Hepatocyte (in vitro differentiated cells): ENCODE measurements around the gene INPP5D. TPM values are rescaled to one million over a fixed set of nuclear protein-coding genes. Genes with fewer than 3 reads are reported as not detected.

Source experiments
- DNase-seq: peaks from one replicate; pipeline ENCODE4 v3.0.0-alpha.2; 2016; ENCODE audit warnings: low spot score
- H2AFZ ChIP-seq: fragments of 200-600 bp; sonication (generic); 2 replicates; pipeline ENCODE4 v1.6.0; 2016; ENCODE audit warnings: antibody characterized with exemption, mild to moderate bottlenecking
- H3K27ac ChIP-seq: fragments of 200-600 bp; sonication (generic); 2 replicates; pipeline ENCODE4 v1.5.1; 2016; ENCODE audit warnings: mild to moderate bottlenecking
- H3K27me3 ChIP-seq: fragments of 200-600 bp; sonication (generic); 2 replicates; pipeline ENCODE4 v1.6.1; 2016
- H3K36me3 ChIP-seq: fragments of 200-600 bp; sonication (generic); replicated peaks from 2 replicates; pipeline ENCODE4 v1.5.1; 2016; ENCODE audit warnings: low read depth; ENCODE audit not compliant: insufficient read depth
- H3K4me1 ChIP-seq: fragments of 200-600 bp; sonication (generic); 2 replicates; pipeline ENCODE4 v1.5.1; 2016; ENCODE audit warnings: mild to moderate bottlenecking, moderate library complexity; ENCODE audit not compliant: insufficient read depth
- H3K4me2 ChIP-seq: fragments of 200-600 bp; sonication (generic); 2 replicates; pipeline ENCODE4 v1.6.0; 2016
- H3K4me3 ChIP-seq: fragments of 200-600 bp; sonication (generic); 2 replicates; pipeline ENCODE4 v1.5.1; 2016; ENCODE audit warnings: mild to moderate bottlenecking
- H3K79me2 ChIP-seq: fragments of 200-600 bp; sonication (generic); 2 replicates; pipeline ENCODE4 v1.6.0; 2017; ENCODE audit warnings: mild to moderate bottlenecking
- H3K9me2 ChIP-seq: fragments of 200-600 bp; sonication (generic); replicated peaks from 2 replicates; pipeline ENCODE4 v1.6.0; 2017; ENCODE audit warnings: mild to moderate bottlenecking; ENCODE audit not compliant: insufficient read depth
- H3K9me3 ChIP-seq: fragments of 200-600 bp; sonication (generic); 2 replicates; pipeline ENCODE4 v1.5.1; 2016; ENCODE audit warnings: low read depth, mild to moderate bottlenecking
- H4K20me1 ChIP-seq: fragments of 200-600 bp; sonication (generic); 2 replicates; pipeline ENCODE4 v1.6.0; 2016; ENCODE audit warnings: mild to moderate bottlenecking; ENCODE audit not compliant: insufficient read depth, poor library complexity, severe bottlenecking
- EZH2 ChIP-seq: fragments of 200-600 bp; sonication (generic); IDR thresholded peaks from 2 replicates; pipeline ENCODE4 v1.6.1; 2016; ENCODE audit warnings: antibody characterized with exemption, mild to moderate bottlenecking, borderline replicate concordance
- EZH2phosphoT487 ChIP-seq: fragments of 200-600 bp; sonication (generic); IDR thresholded peaks from one replicate; pipeline ENCODE4 v1.6.1; 2018; ENCODE audit warnings: antibody characterized with exemption, mild to moderate bottlenecking, low read depth, moderate library complexity; ENCODE audit not compliant: unreplicated experiment, severe bottlenecking
- WGBS: methylation state at CpG from one replicate; pipeline ENCODE4 v1.1.6; 2016; ENCODE audit warnings: low lambda C conversion rate; ENCODE audit errors: missing lambda C conversion rate; 5-methylcytosine and 5-hydroxymethylcytosine counted together
- polyA plus RNA-seq: library from polyadenylated mRNA; unstranded; fragments of >200 nt; fragmentation: Nextera tagmentation; extraction: Ambion mirVana; gene quantifications from 2 replicates; pipeline ENCODE4 v1.2.1, GENCODE V29; 2016
- total RNA-seq: library from RNA; depleted of rRNA; stranded (reverse); fragments of >200 nt; gene quantifications from 2 replicates; pipeline ENCODE4 v1.2.3, GENCODE V29; 2014
- TF ChIP-seq, protein P1 (sequence below): fragments of 200-600 bp; sonication (generic); IDR thresholded peaks from 2 replicates; pipeline ENCODE4 v1.5.1; 2016; ENCODE audit warnings: antibody characterized with exemption, mild to moderate bottlenecking; ENCODE audit not compliant: poor library complexity

The INPP5D gene
- total and polyA plus RNA-seq, 2 experiments from 2014 or later, result 3.3 to 5.2 TPM

DNA sequence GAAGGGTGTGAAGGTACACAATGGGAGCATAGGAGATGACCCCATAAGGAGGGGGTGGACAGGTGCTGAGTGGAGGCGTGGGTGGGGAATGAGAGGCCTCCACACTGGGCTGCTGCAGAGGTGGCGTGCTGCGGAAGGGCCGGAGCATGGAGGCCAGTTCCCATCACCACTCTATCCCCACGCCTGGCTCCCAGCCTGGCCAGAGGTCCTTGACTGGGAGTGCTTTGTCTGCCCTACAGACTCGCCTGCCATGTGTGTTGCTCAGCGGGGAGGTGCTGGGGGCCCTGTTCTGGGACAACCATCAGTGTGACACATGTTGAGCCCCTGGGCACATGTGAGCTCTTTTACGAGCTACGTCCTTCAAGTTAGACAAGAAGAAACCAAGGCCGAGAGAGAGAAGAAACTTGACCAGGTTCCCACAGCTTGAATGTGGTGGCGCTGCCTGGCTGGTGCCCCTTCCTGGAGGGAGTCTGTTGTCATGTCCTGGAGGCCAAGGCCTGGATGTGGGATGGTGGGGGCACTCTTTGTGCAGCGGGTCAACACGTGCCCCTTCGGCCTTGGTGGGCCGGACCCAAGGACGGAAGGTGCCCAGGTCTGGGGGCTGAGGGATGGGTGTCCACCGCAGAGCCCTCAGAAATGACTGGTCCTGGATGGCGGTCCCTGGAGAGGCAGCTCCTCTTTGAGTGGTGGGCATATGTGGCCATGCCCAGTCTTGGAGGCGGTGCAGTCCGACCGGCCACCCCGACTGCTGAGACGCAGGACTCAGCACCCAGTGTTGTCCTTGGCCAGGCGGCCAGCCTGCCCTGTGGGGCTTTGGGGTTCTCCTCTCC is 1.2 kb upstream of the INPP5D start:
- Histone ChIP-seq H3K27me3 (no peaks in the 10 kb centered on the region), H3K79me2 (no peaks in the 10 kb centered on the region), H3K27ac (no peak overlapping the region), H3K9me3 (no peaks in the 10 kb centered on the region), H3K4me3 (no peak overlapping the region), H3K36me3 (no peaks in the 10 kb centered on the region), H2AFZ (no peak overlapping the region), H3K9me2 (no peaks in the 10 kb centered on the region), H3K4me1 (no peaks in the 10 kb centered on the region), H3K4me2 (no peak overlapping the region), H4K20me1 (no peaks in the 10 kb centered on the region)
- no peak for DNase-seq
- no peak for TF ChIP-seq EZH2phosphoT487
- WGBS, result 92% methylated on average over 21 of the region's 24 CpGs

DNA sequence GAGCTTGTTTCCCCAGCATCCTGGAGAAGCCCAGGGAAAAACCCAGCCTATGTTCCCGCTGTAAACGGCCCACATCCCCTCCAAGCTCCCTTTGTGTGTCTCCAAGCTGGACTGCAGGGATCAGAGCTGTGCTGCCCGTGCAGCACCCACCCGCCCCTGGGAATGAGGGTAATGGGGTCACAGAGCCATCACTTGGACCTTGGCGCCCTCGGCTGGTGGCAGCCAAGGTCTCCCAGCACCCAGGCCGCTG is 670 bp upstream of the INPP5D start:
- Histone ChIP-seq H3K9me3 (no peaks in the 10 kb centered on the region), H3K9me2 (no peaks in the 10 kb centered on the region), H3K36me3 (no peaks in the 10 kb centered on the region), H3K79me2 (no peaks in the 10 kb centered on the region), H3K4me2 (no peak overlapping the region), H4K20me1 (no peaks in the 10 kb centered on the region), H3K4me1 (no peaks in the 10 kb centered on the region), H3K4me3 (no peak overlapping the region), H3K27me3 (no peaks in the 10 kb centered on the region), H2AFZ (no peak overlapping the region), H3K27ac (no peak overlapping the region)
- TF ChIP-seq, protein P1, sequence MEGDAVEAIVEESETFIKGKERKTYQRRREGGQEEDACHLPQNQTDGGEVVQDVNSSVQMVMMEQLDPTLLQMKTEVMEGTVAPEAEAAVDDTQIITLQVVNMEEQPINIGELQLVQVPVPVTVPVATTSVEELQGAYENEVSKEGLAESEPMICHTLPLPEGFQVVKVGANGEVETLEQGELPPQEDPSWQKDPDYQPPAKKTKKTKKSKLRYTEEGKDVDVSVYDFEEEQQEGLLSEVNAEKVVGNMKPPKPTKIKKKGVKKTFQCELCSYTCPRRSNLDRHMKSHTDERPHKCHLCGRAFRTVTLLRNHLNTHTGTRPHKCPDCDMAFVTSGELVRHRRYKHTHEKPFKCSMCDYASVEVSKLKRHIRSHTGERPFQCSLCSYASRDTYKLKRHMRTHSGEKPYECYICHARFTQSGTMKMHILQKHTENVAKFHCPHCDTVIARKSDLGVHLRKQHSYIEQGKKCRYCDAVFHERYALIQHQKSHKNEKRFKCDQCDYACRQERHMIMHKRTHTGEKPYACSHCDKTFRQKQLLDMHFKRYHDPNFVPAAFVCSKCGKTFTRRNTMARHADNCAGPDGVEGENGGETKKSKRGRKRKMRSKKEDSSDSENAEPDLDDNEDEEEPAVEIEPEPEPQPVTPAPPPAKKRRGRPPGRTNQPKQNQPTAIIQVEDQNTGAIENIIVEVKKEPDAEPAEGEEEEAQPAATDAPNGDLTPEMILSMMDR, result no peak
- TF ChIP-seq EZH2phosphoT487 (no peak), EZH2 (no peak)
- no peak for DNase-seq
- 85% methylated on average over 7 of the region's 7 CpGs for WGBS

DNA sequence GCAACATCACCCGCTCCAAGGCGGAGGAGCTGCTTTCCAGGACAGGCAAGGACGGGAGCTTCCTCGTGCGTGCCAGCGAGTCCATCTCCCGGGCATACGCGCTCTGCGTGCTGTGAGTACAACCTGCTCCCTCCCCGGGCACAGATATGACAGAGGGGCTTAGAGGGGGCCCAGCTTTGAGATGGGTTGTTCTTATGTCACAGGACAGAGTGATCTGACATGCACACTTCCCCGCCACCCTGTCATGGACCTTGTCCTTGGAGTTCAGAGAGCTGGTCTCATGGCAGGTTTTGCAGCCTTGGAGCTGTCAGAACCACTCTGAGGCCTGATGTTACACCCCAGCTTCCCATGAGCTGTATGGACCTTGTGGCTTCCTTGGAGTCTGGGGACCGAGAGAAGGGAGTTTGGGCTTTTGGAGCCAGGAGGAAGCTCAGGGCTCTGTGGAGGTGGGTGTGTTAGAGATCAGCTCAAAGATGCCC is 398 bp downstream of the INPP5D start:
- no peak overlapping the region for H3K27ac ChIP-seq
- no peak overlapping the region for H3K4me2 ChIP-seq
- no peaks in the 10 kb centered on the region for H4K20me1 ChIP-seq
- 97% methylated on average over 13 of the region's 13 CpGs for WGBS
- DNase-seq, result no peak
- H2AFZ ChIP-seq, result no peak overlapping the region
- H3K4me3 ChIP-seq, result no peak overlapping the region
- H3K9me3 ChIP-seq, result no peaks in the 10 kb centered on the region
- no peaks in the 10 kb centered on the region for H3K79me2 ChIP-seq
- no peaks in the 10 kb centered on the region for H3K4me1 ChIP-seq
- no peaks in the 10 kb centered on the region for H3K36me3 ChIP-seq
- no peaks in the 10 kb centered on the region for H3K9me2 ChIP-seq
- TF ChIP-seq EZH2phosphoT487, result no peak
- no peak for TF ChIP-seq EZH2
- TF ChIP-seq, protein P1, result no peak
- H3K27me3 ChIP-seq, result no peaks in the 10 kb centered on the region

DNA sequence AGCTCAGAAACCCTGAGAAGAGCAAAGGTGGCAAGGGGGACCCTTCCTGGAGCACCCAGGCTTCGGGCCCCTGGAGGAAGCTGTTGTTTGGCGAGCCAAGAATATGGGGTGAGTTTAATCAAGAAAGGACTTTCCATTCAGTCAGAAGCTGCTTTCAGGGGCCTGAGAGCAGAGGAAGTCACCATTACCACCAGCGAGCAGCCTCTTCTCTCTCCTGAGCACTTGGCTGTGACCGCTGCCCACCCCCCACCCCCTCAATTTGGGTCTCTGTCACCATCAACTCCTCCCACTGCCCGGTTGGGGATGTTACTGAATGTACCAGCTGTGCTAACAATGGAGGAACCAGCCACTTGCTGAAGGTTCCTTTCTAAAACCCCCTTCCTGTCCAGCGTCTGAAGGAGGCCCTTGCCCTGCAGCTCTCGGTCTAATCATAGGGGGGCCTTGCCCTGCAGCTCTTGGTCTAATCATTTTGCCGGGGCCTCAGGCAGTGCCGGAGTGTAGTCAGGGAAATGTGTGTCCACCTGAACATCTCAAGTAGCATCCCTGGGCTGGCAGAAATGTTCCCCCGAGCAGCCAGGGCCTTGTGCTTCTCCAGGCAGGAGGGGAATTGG is 943 bp downstream of the INPP5D start:
- Histone ChIP-seq H3K27ac (no peak overlapping the region), H3K4me3 (no peak overlapping the region), H4K20me1 (no peaks in the 10 kb centered on the region), H3K79me2 (no peaks in the 10 kb centered on the region), H3K9me3 (no peaks in the 10 kb centered on the region), H2AFZ (no peak overlapping the region), H3K4me1 (no peaks in the 10 kb centered on the region), H3K4me2 (no peak overlapping the region), H3K36me3 (no peaks in the 10 kb centered on the region), H3K27me3 (no peaks in the 10 kb centered on the region), H3K9me2 (no peaks in the 10 kb centered on the region)
- TF ChIP-seq, protein P1, result no peak
- no peak for TF ChIP-seq EZH2phosphoT487
- no peak for TF ChIP-seq EZH2
- DNase-seq, result no peak
- WGBS, result 86% methylated on average over 10 of the region's 10 CpGs
